Breast epithelium (tissue), 3 donors: ENCODE results near the gene RNU1-3.
"Not testable (repeated sequence)": the region's sequence is repeated elsewhere in the genome, so short reads cannot be mapped to it uniquely, and the experiment has no call there.

Source experiments
- POLR2A ChIP-seq: fragments of 450-650 bp; IDR thresholded peaks from one replicate; pipeline ENCODE4 v1.6.1; 2016; ENCODE audit warnings: antibody characterized with exemption, mild to moderate bottlenecking, moderate library complexity
- TF ChIP-seq, protein P1 (sequence below), 3 donors: fragments of 450-650 bp; IDR thresholded peaks; one replicate each; pipeline ENCODE4 v1.5.1; 2016 to 2017; ENCODE audit warnings: antibody characterized with exemption in 3 of 3, mild to moderate bottlenecking in 3 of 3, moderate library complexity in 3 of 3

DNA sequence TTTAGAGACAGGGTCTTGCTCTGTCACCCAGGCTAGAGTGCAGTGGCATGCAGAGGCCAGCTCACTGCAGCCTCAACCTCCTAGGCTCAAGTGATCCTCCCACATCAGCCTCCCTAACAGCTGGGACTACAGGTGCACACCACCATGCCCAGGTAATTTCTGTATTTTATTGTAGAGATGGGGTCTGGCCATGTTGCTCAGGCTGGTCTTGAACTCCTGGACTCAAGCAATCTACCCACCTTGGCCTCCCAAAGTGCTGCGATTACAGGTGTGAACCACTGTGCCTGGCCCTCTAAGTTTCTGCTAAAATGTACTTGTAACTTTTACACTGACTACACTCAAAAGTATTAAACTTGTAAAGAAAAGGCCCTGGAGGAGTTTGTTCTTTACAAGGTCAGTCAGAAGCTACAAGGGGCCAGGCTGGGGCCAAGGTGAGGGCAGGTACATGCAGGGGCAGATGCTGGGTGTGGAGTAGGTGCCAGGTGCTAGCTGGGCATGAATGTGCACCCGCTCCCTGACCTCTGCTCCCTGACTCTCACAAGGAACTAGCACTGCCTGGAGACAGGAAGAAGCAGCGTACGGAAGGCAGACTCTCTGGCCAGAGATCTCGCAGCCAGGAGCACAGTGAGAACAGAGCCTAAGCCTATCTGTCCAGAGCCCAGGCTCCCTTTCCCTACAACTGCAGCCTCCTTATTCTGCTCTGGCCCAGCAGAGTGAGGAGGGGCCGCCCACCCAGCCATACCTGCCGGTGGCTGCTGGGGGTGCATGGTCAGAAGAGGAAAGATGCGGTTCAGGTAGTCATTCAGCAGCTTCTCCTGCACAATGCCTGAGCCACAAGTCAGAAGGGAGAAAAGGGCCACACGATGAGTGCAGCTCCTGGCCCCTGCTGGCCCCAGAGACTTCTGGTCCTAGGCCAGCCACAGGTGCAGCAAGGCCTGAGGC lies 24.5 kb downstream of the RNU1-3 start:
- not testable (repeated sequence) for TF ChIP-seq POLR2A
- TF ChIP-seq, protein P1, sequence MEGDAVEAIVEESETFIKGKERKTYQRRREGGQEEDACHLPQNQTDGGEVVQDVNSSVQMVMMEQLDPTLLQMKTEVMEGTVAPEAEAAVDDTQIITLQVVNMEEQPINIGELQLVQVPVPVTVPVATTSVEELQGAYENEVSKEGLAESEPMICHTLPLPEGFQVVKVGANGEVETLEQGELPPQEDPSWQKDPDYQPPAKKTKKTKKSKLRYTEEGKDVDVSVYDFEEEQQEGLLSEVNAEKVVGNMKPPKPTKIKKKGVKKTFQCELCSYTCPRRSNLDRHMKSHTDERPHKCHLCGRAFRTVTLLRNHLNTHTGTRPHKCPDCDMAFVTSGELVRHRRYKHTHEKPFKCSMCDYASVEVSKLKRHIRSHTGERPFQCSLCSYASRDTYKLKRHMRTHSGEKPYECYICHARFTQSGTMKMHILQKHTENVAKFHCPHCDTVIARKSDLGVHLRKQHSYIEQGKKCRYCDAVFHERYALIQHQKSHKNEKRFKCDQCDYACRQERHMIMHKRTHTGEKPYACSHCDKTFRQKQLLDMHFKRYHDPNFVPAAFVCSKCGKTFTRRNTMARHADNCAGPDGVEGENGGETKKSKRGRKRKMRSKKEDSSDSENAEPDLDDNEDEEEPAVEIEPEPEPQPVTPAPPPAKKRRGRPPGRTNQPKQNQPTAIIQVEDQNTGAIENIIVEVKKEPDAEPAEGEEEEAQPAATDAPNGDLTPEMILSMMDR (IDR thresholded peaks at IDR 0.05) = not testable (repeated sequence)
